Measurements from ENCODE around the gene MPP7. TPM values are rescaled to one million over a fixed set of nuclear protein-coding genes. Genes with fewer than 3 reads are reported as not detected.

MPP7 gene
- total RNA-seq, 1 donor from 2014 or later = 21.7 TPM

GRCh38 chr10:28300027-28300426 lies 2.8 kb downstream of the MPP7 start:
- Mint-ChIP-seq H3K9me3 (ENCODE audit: low read depth) (no peaks in the 10 kb centered on the region), H3K4me3 (ENCODE audit: unreplicated experiment) (no peak overlapping the region), H3K27me3 (ENCODE audit: low read depth) (peaks cover 6% of the 10 kb centered on the region), H3K27ac (ENCODE audit: unreplicated experiment) (no peak overlapping the region), H3K4me1 (ENCODE audit: low read depth) (peaks cover 60% of the 10 kb centered on the region), H3K36me3 (ENCODE audit: low read depth) (no peaks in the 10 kb centered on the region)
- peak; percentile 63 for TF ChIP-seq CTCF (IDR thresholded peaks at IDR 0.05)
- DNase-seq (ENCODE audit: low spot score) = no peak

GRCh38 chr10:28298951-28299350 lies 3.9 kb downstream of the MPP7 start:
- Mint-ChIP-seq H3K4me1 (ENCODE audit: low read depth) (peaks cover 65% of the 10 kb centered on the region), H3K27ac (ENCODE audit: unreplicated experiment) (no peak overlapping the region), H3K27me3 (ENCODE audit: low read depth) (peaks cover 3% of the 10 kb centered on the region), H3K4me3 (ENCODE audit: unreplicated experiment) (no peak overlapping the region), H3K36me3 (ENCODE audit: low read depth) (no peaks in the 10 kb centered on the region), H3K9me3 (ENCODE audit: low read depth) (no peaks in the 10 kb centered on the region)
- TF ChIP-seq CTCF (IDR thresholded peaks at IDR 0.05) = no peak
- DNase-seq (ENCODE audit: low spot score) = no peak

GRCh38 chr10:28296023-28296422 lies 6.8 kb downstream of the MPP7 start:
- Mint-ChIP-seq H3K27ac (ENCODE audit: unreplicated experiment) (peak overlapping the region; percentile 38), H3K36me3 (ENCODE audit: low read depth) (peaks cover 3% of the 10 kb centered on the region), H3K27me3 (ENCODE audit: low read depth) (no peaks in the 10 kb centered on the region), H3K4me1 (ENCODE audit: low read depth) (peaks cover 72% of the 10 kb centered on the region), H3K9me3 (ENCODE audit: low read depth) (no peaks in the 10 kb centered on the region), H3K4me3 (ENCODE audit: unreplicated experiment) (no peak overlapping the region)
- no peak for DNase-seq (ENCODE audit: low spot score)
- TF ChIP-seq CTCF (IDR thresholded peaks at IDR 0.05) = no peak

- H3K27me3 Mint-ChIP-seq (ENCODE audit: low read depth) = no peaks in the 10 kb centered on the region
Observed at GRCh38 chr10:28295336-28295735, 7.5 kb downstream of the MPP7 start.

GRCh38 chr10:28294809-28295208 lies 8.1 kb downstream of the MPP7 start:
- no peaks in the 10 kb centered on the region for H3K9me3 Mint-ChIP-seq (ENCODE audit: low read depth)
- H3K36me3 Mint-ChIP-seq (ENCODE audit: low read depth) = peaks cover 3% of the 10 kb centered on the region
- H3K27me3 Mint-ChIP-seq (ENCODE audit: low read depth) = no peaks in the 10 kb centered on the region
- peaks cover 68% of the 10 kb centered on the region for H3K4me1 Mint-ChIP-seq (ENCODE audit: low read depth)
- TF ChIP-seq CTCF (IDR thresholded peaks at IDR 0.05) = no peak
- no peak for DNase-seq (ENCODE audit: low spot score)
- no peak overlapping the region for H3K4me3 Mint-ChIP-seq (ENCODE audit: unreplicated experiment)
- peak overlapping the region; percentile 96 for H3K27ac Mint-ChIP-seq (ENCODE audit: unreplicated experiment)

More at GRCh38 chr10:28295336-28295735, 7.5 kb downstream of the MPP7 start:
- peaks cover 3% of the 10 kb centered on the region for H3K36me3 Mint-ChIP-seq (ENCODE audit: low read depth)
- peak overlapping the region; percentile 96 for H3K27ac Mint-ChIP-seq (ENCODE audit: unreplicated experiment)
- TF ChIP-seq CTCF (IDR thresholded peaks at IDR 0.05) = no peak
- H3K4me1 Mint-ChIP-seq (ENCODE audit: low read depth) = peaks cover 72% of the 10 kb centered on the region
- no peak for DNase-seq (ENCODE audit: low spot score)
- no peaks in the 10 kb centered on the region for H3K9me3 Mint-ChIP-seq (ENCODE audit: low read depth)
- peak overlapping the region; percentile 14 for H3K4me3 Mint-ChIP-seq (ENCODE audit: unreplicated experiment)
